Measurements from ENCODE around the gene CPT1B. TPM values are rescaled to one million over a fixed set of nuclear protein-coding genes. Genes with fewer than 3 reads are reported as not detected.

CPT1B gene
- total and polyA plus RNA-seq, 2 of the 4 experiments (the other 2 are of a cell fraction) = 0.36 to 1.8 TPM

DNA sequence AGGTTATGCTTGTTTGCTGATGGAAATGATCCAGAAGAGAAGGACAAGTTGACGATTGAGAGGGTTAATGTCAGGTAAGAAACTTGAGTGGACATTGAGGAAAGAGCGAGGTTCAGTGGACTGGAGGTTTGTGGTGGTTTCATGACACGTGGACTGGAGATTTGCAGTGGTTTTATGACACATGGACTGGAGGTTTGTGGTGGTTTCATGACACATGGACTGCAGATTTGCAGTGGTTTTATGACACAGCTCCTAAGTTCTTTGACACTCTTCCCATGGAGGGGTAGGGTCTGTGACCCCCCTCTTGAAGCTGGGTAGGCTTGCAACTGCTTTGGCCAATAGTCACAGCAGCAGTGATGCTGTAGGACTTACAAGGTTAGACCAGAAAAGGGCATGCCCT, 17.0 kb upstream of the CPT1B start:
- Histone ChIP-seq H3K27me3 (ENCODE audit: control insufficient read depth, insufficient read depth, low read length) (peaks cover 6% of the 10 kb centered on the region), H3K4me1 (ENCODE audit: control insufficient read depth, insufficient read depth, low read length) (no peaks in the 10 kb centered on the region), H3K4me2 (ENCODE audit: low read depth, low read length) (no peak overlapping the region), H4K20me1 (ENCODE audit: insufficient read depth, low read length) (peaks cover 3% of the 10 kb centered on the region; the same call in 1 of the 2 replicates), H2BK5ac (ENCODE audit: low read depth, low read length, poor library complexity, severe bottlenecking) (no peak overlapping the region), H2AK9ac (replicated peaks; ENCODE audit: low read depth, low read length, poor library complexity) (no peak overlapping the region), H3K36me3 (ENCODE audit: control insufficient read depth, insufficient read depth, low read length) (no peaks in the 10 kb centered on the region), H3K18ac (ENCODE audit: low read depth, low read length) (no peak overlapping the region), H4K91ac (ENCODE audit: insufficient read depth, low read depth, low read length) (no peak overlapping the region), H4K5ac (ENCODE audit: low read depth, low read length) (no peak overlapping the region), H3K23ac (ENCODE audit: low read depth, low read length) (no peak overlapping the region), H3K4ac (ENCODE audit: low read depth, low read length) (no peak overlapping the region), H2BK15ac (ENCODE audit: low read depth, low read length) (no peak overlapping the region), H2AK5ac (ENCODE audit: low read depth, low read length) (no peak overlapping the region), H3K9me3 (ENCODE audit: control insufficient read depth, insufficient read depth, low read length) (0 out of 2 replicates have a peak, but pooled peaks cover 2% of the 10 kb centered on the region), H3K56ac (ENCODE audit: extremely low read depth, insufficient read depth, low read length) (no peak overlapping the region), H4K8ac (ENCODE audit: low read depth in 2 of 2, low read length in 2 of 2) (no peak overlapping the region), H3K79me1 (ENCODE audit: low read depth in 1 of 2, low read length in 2 of 2) (no peaks in the 10 kb centered on the region), H3K9me1 (ENCODE audit: insufficient read depth, low read length) (no peaks in the 10 kb centered on the region), H2BK20ac (ENCODE audit: low read depth, low read length) (no peak overlapping the region), H3K4me3 (ENCODE audit: insufficient read depth, low read depth, low read length) (no peak overlapping the region), H3K9ac (ENCODE audit: low read depth, low read length) (no peak overlapping the region), H3K27ac (ENCODE audit: insufficient read depth, low read length) (no peak overlapping the region), H2AFZ (replicated peaks; ENCODE audit: low read length, poor library complexity) (no peak overlapping the region), H2BK120ac (ENCODE audit: low read depth, low read length) (no peak overlapping the region), H3K14ac (replicated peaks; ENCODE audit: low read depth, low read length) (no peak overlapping the region)
- dilution Hi-C loops (cut with HindIII; ENCODE audit: low sequenced_read_pairs, unreplicated experiment) (no loop called here), in situ Hi-C loops (cut with MboI; ENCODE audit: low sequenced_read_pairs) (no loop called here), intact Hi-C loops (cut with micrococcal nuclease) (no loop called here)
- BruUV-seq (replicated peaks) = no TSS peak
- ChIA-PET POLR2A (ENCODE audit: unreplicated experiment) (no interaction called here), CTCF (no interaction called here)
- WGBS, 2 experiments (ENCODE audit: extremely low coverage in 2 of 2, insufficient read length in 1 of 2) = 50% methylated on average over 2 of the region's 3 CpGs; no CpG with 5 or more reads in 1 of the 2 experiments
- DNase-seq (no peak), ATAC-seq (ENCODE audit: low read depth) (no peak)
- no peak for TF ChIP-seq SMC3 (IDR thresholded peaks at IDR 0.05; ENCODE audit: low read depth, low read length)
- no peak for TF ChIP-seq BHLHE40 (IDR thresholded peaks at IDR 0.05; ENCODE audit: low read depth, low read length)
- TF ChIP-seq CHD1 (IDR thresholded peaks at IDR 0.05; ENCODE audit: low read depth, low read length) = no peak
- TF ChIP-seq MXI1 (IDR thresholded peaks at IDR 0.05; ENCODE audit: borderline replicate concordance, low read depth, low read length) = no peak
- TF ChIP-seq NFE2L2 (IDR thresholded peaks at IDR 0.05; ENCODE audit: low read depth, low read length) = no peak
- no peak for TF ChIP-seq CEBPB (IDR thresholded peaks at IDR 0.05; ENCODE audit: low read depth, low read length)
- TF ChIP-seq MAZ (IDR thresholded peaks at IDR 0.05; ENCODE audit: borderline replicate concordance, low read depth, low read length) = no peak
- TF ChIP-seq RFX5 (IDR thresholded peaks at IDR 0.05; ENCODE audit: low read depth, low read length) = no peak
- no peak for TF ChIP-seq MAFK (IDR thresholded peaks at IDR 0.05; ENCODE audit: low read depth, low read length)
- no peak for TF ChIP-seq POLR2A (IDR thresholded peaks at IDR 0.05; ENCODE audit: low read depth, low read length)
- no peak for TF ChIP-seq FOS (IDR thresholded peaks at IDR 0.05; ENCODE audit: low read depth, low read length)
- TF ChIP-seq, protein P1, sequence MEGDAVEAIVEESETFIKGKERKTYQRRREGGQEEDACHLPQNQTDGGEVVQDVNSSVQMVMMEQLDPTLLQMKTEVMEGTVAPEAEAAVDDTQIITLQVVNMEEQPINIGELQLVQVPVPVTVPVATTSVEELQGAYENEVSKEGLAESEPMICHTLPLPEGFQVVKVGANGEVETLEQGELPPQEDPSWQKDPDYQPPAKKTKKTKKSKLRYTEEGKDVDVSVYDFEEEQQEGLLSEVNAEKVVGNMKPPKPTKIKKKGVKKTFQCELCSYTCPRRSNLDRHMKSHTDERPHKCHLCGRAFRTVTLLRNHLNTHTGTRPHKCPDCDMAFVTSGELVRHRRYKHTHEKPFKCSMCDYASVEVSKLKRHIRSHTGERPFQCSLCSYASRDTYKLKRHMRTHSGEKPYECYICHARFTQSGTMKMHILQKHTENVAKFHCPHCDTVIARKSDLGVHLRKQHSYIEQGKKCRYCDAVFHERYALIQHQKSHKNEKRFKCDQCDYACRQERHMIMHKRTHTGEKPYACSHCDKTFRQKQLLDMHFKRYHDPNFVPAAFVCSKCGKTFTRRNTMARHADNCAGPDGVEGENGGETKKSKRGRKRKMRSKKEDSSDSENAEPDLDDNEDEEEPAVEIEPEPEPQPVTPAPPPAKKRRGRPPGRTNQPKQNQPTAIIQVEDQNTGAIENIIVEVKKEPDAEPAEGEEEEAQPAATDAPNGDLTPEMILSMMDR (conservative IDR thresholded peaks at IDR 0.05; ENCODE audit: low read depth, low read length) = no peak
- no peak for TF ChIP-seq RCOR1 (IDR thresholded peaks at IDR 0.05; ENCODE audit: insufficient replicate concordance, low read length)
- TF ChIP-seq RAD21 (IDR thresholded peaks at IDR 0.05; ENCODE audit: low read length) = no peak
- TF ChIP-seq, protein P2, sequence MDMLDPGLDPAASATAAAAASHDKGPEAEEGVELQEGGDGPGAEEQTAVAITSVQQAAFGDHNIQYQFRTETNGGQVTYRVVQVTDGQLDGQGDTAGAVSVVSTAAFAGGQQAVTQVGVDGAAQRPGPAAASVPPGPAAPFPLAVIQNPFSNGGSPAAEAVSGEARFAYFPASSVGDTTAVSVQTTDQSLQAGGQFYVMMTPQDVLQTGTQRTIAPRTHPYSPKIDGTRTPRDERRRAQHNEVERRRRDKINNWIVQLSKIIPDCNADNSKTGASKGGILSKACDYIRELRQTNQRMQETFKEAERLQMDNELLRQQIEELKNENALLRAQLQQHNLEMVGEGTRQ (IDR thresholded peaks at IDR 0.05; ENCODE audit: low read depth, low read length) = no peak
- TF ChIP-seq, protein P3, sequence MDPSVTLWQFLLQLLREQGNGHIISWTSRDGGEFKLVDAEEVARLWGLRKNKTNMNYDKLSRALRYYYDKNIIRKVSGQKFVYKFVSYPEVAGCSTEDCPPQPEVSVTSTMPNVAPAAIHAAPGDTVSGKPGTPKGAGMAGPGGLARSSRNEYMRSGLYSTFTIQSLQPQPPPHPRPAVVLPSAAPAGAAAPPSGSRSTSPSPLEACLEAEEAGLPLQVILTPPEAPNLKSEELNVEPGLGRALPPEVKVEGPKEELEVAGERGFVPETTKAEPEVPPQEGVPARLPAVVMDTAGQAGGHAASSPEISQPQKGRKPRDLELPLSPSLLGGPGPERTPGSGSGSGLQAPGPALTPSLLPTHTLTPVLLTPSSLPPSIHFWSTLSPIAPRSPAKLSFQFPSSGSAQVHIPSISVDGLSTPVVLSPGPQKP (IDR thresholded peaks at IDR 0.05; ENCODE audit: borderline replicate concordance, low read depth, low read length) = no peak

All from IMR-90 (cell line).